Body of pancreas (tissue), 4 donors: ENCODE data around the gene ASAP2. TPM values are rescaled to one million over a fixed set of nuclear protein-coding genes. Genes with fewer than 3 reads are reported as not detected.

Experiments used
- ATAC-seq: fragments of 150-250 bp; one replicate; pipeline ENCODE4 v1.9.1; 2016
- DNase-seq, 4 donors: peaks; one replicate each; pipeline ENCODE4 v3.0.0-alpha.2; 2019
- H3K27ac ChIP-seq, 4 donors: fragments of 200-600 bp; sonication (generic); 1 replicate in 3 of 4; 2 replicates in 1 of 4; pipeline versions ENCODE4 v1.5.1 to v1.6.1; 2016 to 2019; ENCODE audit warnings: mild to moderate bottlenecking in 1 of 4, mixed read lengths in 1 of 4, moderate library complexity in 1 of 4
- H3K27me3 ChIP-seq, 2 donors: fragments of 200-600 bp; sonication (generic); one replicate each; pipeline ENCODE4 v1.6.0; 2016; ENCODE audit warnings: mild to moderate bottlenecking in 1 of 2
- H3K36me3 ChIP-seq, 2 donors: fragments of 200-600 bp; sonication (generic); replicated peaks in 1 of 2; 2 replicates each; pipeline ENCODE4 v1.5.1; 2016; ENCODE audit warnings: low read depth in 2 of 2; ENCODE audit not compliant: insufficient read depth in 1 of 2
- H3K4me1 ChIP-seq: fragments of 200-600 bp; sonication (generic); one replicate; pipeline ENCODE4 v1.6.0; 2016
- H3K4me3 ChIP-seq, 2 donors: fragments of 200-600 bp; sonication (generic); 1 replicate in 1 of 2; 2 replicates in 1 of 2; pipeline ENCODE4 v1.5.1; 2016 to 2019
- H3K9me3 ChIP-seq, 3 donors: fragments of 200-600 bp; sonication (generic); 1 replicate in 2 of 3; 2 replicates in 1 of 3; pipeline ENCODE4 v1.5.1; 2016
- POLR2A ChIP-seq, 3 donors: fragments of 450-650 bp; IDR thresholded peaks; one replicate each; pipeline ENCODE4 v1.6.1; 2016; ENCODE audit warnings: antibody characterized with exemption in 3 of 3, mild to moderate bottlenecking in 2 of 3
- WGBS, 2 donors: methylation state at CpG; one replicate each; pipeline ENCODE4 v1.1.5; 2017; 5-methylcytosine and 5-hydroxymethylcytosine counted together
- intact Hi-C: fragments of 100-400 bp; cut with DNase I; formaldehyde crosslinking; loops from one replicate; pipeline ENCODE4 v1.15.1; 2023
- total RNA-seq, 2 donors: library from RNA; depleted of rRNA; stranded (reverse); fragments of >200 nt; gene quantifications; one replicate each; pipeline ENCODE4 v1.1.0, GENCODE V29; 2016
- TF ChIP-seq, protein P1 (sequence below), 7 experiments: fragments of 450-650 bp in 4 of 7; fragments of 200-600 bp in 3 of 7; sonication (generic) in 3 of 7; IDR thresholded peaks; one replicate each; pipeline ENCODE4 v1.5.1; 2016 to 2019; ENCODE audit warnings: antibody characterized with exemption in 7 of 7

ASAP2 gene
- total RNA-seq, 2 donors from 2014 or later = 12.5 to 23.7 TPM

DNA sequence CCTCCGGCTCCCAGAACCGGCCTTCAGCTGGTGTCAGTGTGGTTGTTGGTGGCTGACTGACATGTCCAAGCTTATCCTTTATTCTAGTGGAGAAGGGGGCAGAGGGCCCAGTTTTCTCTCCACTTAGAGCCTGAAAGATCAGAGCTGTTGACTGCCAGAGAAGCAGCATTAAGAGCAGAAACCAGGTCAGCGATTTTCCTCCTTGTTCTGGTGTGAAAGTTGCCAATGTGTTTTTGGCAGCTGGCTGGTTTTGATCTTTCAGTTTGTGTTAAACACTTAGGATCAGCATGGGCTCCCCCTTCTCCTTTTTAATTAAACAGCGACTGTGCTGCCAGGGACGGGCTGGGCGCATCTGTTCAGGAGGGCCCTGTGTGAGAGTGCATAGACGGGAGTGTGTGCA is 100.9 kb downstream of the ASAP2 start:
- Histone ChIP-seq H3K27me3 (no peaks in the 10 kb centered on the region), H3K36me3 (no peaks in the 10 kb centered on the region)

DNA sequence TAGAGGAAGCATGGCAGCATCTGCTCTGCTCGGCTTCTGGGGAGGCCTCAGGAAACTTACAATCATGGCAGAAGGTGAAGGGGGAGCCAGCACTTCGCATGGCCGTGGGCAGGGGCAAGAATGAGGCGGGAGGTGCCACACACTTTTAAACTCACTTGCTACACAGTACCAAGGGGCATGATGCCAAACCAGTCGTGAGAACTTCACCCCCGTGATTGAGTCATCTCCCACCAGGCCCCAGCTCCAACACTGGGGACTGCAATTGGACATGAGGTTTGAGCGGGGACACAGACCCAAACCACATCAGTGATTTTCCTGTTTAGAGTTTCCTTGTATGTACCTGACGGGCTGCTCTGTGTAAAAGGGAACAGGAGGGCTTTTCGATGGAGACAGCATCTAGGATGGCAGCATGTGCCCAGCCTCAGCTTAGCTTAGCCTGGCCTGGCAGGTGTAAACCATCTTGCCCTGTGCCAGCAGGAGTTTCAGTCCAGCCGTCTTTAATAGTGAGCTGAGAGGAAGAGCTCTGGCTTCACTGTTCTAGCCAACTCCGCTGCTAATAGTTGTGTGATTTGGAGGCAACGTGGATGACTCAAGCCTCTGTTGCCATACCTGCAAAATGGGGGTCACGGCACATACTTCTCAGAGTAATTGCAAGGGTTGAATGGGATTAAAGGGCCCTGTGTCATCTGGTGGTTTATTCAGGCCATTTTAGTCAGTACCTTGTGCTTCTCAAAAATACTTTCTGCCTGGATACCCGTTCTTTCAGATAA is 101.8 kb downstream of the ASAP2 start:
- no peaks in the 10 kb centered on the region for H3K36me3 ChIP-seq
- intact Hi-C loops = no loop called here
- 85 to 97% methylated on average over 10 to 14 of the region's 14 CpGs for WGBS, 2 donors
- TF ChIP-seq, protein P1, sequence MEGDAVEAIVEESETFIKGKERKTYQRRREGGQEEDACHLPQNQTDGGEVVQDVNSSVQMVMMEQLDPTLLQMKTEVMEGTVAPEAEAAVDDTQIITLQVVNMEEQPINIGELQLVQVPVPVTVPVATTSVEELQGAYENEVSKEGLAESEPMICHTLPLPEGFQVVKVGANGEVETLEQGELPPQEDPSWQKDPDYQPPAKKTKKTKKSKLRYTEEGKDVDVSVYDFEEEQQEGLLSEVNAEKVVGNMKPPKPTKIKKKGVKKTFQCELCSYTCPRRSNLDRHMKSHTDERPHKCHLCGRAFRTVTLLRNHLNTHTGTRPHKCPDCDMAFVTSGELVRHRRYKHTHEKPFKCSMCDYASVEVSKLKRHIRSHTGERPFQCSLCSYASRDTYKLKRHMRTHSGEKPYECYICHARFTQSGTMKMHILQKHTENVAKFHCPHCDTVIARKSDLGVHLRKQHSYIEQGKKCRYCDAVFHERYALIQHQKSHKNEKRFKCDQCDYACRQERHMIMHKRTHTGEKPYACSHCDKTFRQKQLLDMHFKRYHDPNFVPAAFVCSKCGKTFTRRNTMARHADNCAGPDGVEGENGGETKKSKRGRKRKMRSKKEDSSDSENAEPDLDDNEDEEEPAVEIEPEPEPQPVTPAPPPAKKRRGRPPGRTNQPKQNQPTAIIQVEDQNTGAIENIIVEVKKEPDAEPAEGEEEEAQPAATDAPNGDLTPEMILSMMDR (IDR thresholded peaks at IDR 0.05) = no peak
- no peak for TF ChIP-seq POLR2A (IDR thresholded peaks at IDR 0.05)
- no peak overlapping the region for H3K27ac ChIP-seq
- ATAC-seq (no peak), DNase-seq (no peak)
- no peaks in the 10 kb centered on the region for H3K27me3 ChIP-seq
- no peaks in the 10 kb centered on the region for H3K9me3 ChIP-seq
- H3K4me1 ChIP-seq = peaks cover 22% of the 10 kb centered on the region
- H3K4me3 ChIP-seq = no peak overlapping the region

More for the DNA sequence above, 100.9 kb downstream of the ASAP2 start:
- Histone ChIP-seq H3K9me3 (no peaks in the 10 kb centered on the region), H3K4me1 (peaks cover 22% of the 10 kb centered on the region), H3K4me3 (no peak overlapping the region), H3K27ac (peak overlapping the region in 3 of 4 donors; percentile 34 to 66 (median 59))
- no peak for ATAC-seq
- WGBS, 2 donors = 85% methylated on average over 7 of the region's 7 CpGs
- no peak for DNase-seq
- intact Hi-C loops = no loop called here
- TF ChIP-seq, protein P1 (IDR thresholded peaks at IDR 0.05) = no peak
- TF ChIP-seq POLR2A (IDR thresholded peaks at IDR 0.05) = no peak

DNA sequence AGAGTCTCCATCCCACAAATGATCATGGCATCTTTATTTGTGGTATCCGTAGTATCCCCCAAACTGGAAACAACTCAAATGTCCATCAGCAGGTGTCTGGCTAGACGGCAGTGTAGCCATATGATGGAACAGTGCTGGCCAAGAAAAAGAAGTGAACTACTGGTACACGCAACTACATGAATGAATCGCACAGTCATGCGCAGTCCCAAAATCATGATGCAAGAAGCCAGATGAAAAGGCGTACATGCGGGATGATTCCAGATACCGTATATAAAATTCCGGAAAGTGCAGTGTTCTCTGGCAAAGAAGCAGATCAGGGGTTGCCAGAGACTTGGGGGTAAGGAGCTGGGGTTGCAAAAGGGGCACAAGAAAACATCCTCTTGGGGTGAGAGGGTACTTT is 102.5 kb downstream of the ASAP2 start:
- no peaks in the 10 kb centered on the region for H3K27me3 ChIP-seq
- H3K27ac ChIP-seq = no peak overlapping the region
- TF ChIP-seq POLR2A (IDR thresholded peaks at IDR 0.05) = no peak
- TF ChIP-seq, protein P1 (IDR thresholded peaks at IDR 0.05) = no peak
- H3K36me3 ChIP-seq = no peaks in the 10 kb centered on the region
- ATAC-seq (no peak), DNase-seq (no peak)
- H3K4me1 ChIP-seq = peaks cover 22% of the 10 kb centered on the region
- no peak overlapping the region for H3K4me3 ChIP-seq
- no peaks in the 10 kb centered on the region for H3K9me3 ChIP-seq
- intact Hi-C loops = no loop called here
- WGBS, 2 donors = 92 to 93% methylated on average over 9 of the region's 9 CpGs

DNA sequence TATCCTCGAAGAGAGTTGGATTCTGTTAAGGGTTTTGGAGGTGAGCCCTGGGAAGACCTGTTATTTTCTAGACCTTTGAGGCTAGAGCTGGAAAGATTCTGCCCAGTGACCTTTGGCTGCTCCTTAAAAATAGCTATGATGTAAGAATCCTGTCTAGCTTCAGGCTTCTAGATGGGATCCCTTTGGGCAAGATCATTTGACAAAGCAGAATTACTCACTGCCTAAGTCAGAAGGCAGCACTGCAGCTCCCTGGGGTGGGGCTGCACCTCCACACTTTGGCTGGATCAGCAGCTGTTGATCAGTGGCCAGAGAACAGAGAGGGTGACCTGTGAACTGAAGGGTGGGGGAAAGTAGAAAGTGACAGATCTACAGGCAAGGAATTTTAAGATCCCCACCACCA is 103.8 kb downstream of the ASAP2 start:
- intact Hi-C loops = no loop called here
- 0 to 19% methylated on average over 1 of the region's 1 CpG for WGBS, 2 donors
- DNase-seq = peak in 3 of 4 donors; percentile 32 to 36 (median 32)
- Histone ChIP-seq H3K27ac (peak overlapping the region in 2 of 4 donors; percentile 29 to 43), H3K27me3 (no peaks in the 10 kb centered on the region), H3K36me3 (no peaks in the 10 kb centered on the region), H3K9me3 (no peaks in the 10 kb centered on the region), H3K4me3 (no peak overlapping the region), H3K4me1 (peaks cover 22% of the 10 kb centered on the region)
- peak; percentile 49 for ATAC-seq
- TF ChIP-seq, protein P1 (IDR thresholded peaks at IDR 0.05) = no peak

DNA sequence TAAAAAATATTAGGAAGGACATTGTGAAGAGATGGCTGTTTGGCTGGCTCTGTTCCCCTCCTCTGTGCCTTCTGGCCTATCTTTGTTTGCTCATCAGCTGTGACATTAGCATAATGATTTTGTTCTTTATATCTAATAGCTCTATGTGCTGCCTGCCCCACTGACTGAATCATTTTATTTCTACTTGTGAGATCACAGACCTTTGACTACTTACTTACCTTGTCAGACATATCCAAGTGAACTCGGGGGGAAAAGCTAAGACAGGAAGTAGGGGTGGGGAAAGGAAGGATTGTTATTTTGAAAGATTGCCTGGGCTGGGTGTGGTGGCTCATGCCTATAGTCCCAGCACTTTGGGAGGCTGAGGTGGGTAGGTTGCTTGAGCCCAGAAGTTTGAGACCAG is 104.2 kb downstream of the ASAP2 start:
- H3K4me1 ChIP-seq = peaks cover 22% of the 10 kb centered on the region
- no peak for DNase-seq
- ATAC-seq = peak; percentile 21
- intact Hi-C loops = no loop called here
- WGBS, 2 donors = 26 to 53% methylated on average over 1 of the region's 1 CpG
- no peaks in the 10 kb centered on the region for H3K9me3 ChIP-seq
- H3K36me3 ChIP-seq = no peaks in the 10 kb centered on the region
- no peaks in the 10 kb centered on the region for H3K27me3 ChIP-seq
- H3K27ac ChIP-seq = peak overlapping the region in 2 of 4 donors; percentile 29 to 43
- H3K4me3 ChIP-seq = no peak overlapping the region
- TF ChIP-seq, protein P1 (IDR thresholded peaks at IDR 0.05) = no peak
- TF ChIP-seq POLR2A (IDR thresholded peaks at IDR 0.05) = no peak
